ENCODE data around the gene CNGA4.
"Not testable (repeated sequence)": the region's sequence is repeated elsewhere in the genome, so short reads cannot be mapped to it uniquely, and the experiment has no call there.

Gene CNGA4

GRCh38 chr11:6270584-6271246, 31.8 kb downstream of the CNGA4 start:
- DNase-seq, result no peak

- no peak for DNase-seq
Observed at GRCh38 chr11:6271598-6271997, 32.7 kb downstream of the CNGA4 start.

- DNase-seq, result no peak
Observed at GRCh38 chr11:6273188-6273587, 34.3 kb downstream of the CNGA4 start.

GRCh38 chr11:6280809-6281208, 41.9 kb downstream of the CNGA4 start:
- not testable (repeated sequence) for DNase-seq

GRCh38 chr11:6283453-6284023, 44.6 kb downstream of the CNGA4 start:
- no peak for DNase-seq

GRCh38 chr11:6284250-6284649, 45.4 kb downstream of the CNGA4 start:
- DNase-seq, result no peak

- DNase-seq, result no peak
Observed at GRCh38 chr11:6285019-6285418, 46.1 kb downstream of the CNGA4 start.
